Heart left ventricle (tissue), 16 donors: ENCODE measurements around the gene EMC7. TPM values are rescaled to one million over a fixed set of nuclear protein-coding genes. Genes with fewer than 3 reads are reported as not detected.

Experiments used
- ATAC-seq, 4 donors: fragments of 200-7000 bp; cut with Tn5 transposase; one replicate each; pipeline ENCODE4 v1.9.1; 2020 to 2022; ENCODE audit warnings: moderate library complexity in 4 of 4, mild to moderate bottlenecking in 3 of 4, moderate number of reproducible peaks in 1 of 4
- DNase-seq, 5 donors: peaks; one replicate each; pipeline ENCODE4 v3.0.0-alpha.2; 2020
- H3K27ac ChIP-seq, 12 donors: fragments of 200-600 bp; sonication (generic) in 4 of 12; one replicate each; pipeline versions ENCODE4 v1.5.0 to v1.8.0; 2016 to 2022; ENCODE audit warnings: mild to moderate bottlenecking in 2 of 12
- H3K27me3 ChIP-seq, 9 donors: fragments of 200-600 bp; sonication (generic) in 2 of 9; one replicate each; pipeline versions ENCODE4 v1.5.1 to v1.8.0; 2016 to 2022; ENCODE audit warnings: mild to moderate bottlenecking in 3 of 9
- H3K36me3 ChIP-seq, 9 donors: fragments of 200-600 bp; sonication (generic) in 2 of 9; one replicate each; pipeline versions ENCODE4 v1.5.0 to v1.8.0; 2018 to 2022; ENCODE audit warnings: mild to moderate bottlenecking in 2 of 9
- H3K4me1 ChIP-seq, 12 donors: fragments of 200-600 bp; sonication (generic) in 4 of 12; one replicate each; pipeline versions ENCODE4 v1.5.0 to v1.8.0; 2016 to 2022; ENCODE audit warnings: mild to moderate bottlenecking in 3 of 12
- H3K4me3 ChIP-seq, 12 donors: fragments of 200-600 bp; sonication (generic) in 4 of 12; one replicate each; pipeline versions ENCODE4 v1.5.0 to v1.8.0; 2017 to 2022; ENCODE audit warnings: mild to moderate bottlenecking in 9 of 12, moderate library complexity in 4 of 12
- H3K9me3 ChIP-seq, 12 donors: fragments of 200-600 bp; sonication (generic) in 4 of 12; one replicate each; pipeline versions ENCODE4 v1.5.0 to v1.8.0; 2016 to 2022; ENCODE audit warnings: mild to moderate bottlenecking in 1 of 12
- CTCF ChIP-seq, 12 donors: fragments of 200-600 bp; sonication (generic) in 4 of 12; IDR thresholded peaks; one replicate each; pipeline versions ENCODE4 v1.5.0 to v1.8.0; 2018 to 2022; ENCODE audit warnings: antibody characterized with exemption in 12 of 12, mild to moderate bottlenecking in 5 of 12
- POLR2A ChIP-seq, 2 donors: fragments of 450-650 bp; IDR thresholded peaks; one replicate each; pipeline ENCODE4 v1.6.1; 2017; ENCODE audit warnings: antibody characterized with exemption in 2 of 2, mild to moderate bottlenecking in 2 of 2, moderate library complexity in 2 of 2
- WGBS, 4 donors: extraction: QIAGEN DNeasy Blood & Tissue Kit in 2 of 4; methylation state at CpG; one replicate each; pipeline versions ENCODE4 v1.1.5 to v1.1.7; 2013 to 2018; 5-methylcytosine and 5-hydroxymethylcytosine counted together
- intact Hi-C, 10 donors: fragments of 100-400 bp; cut with DNase I; formaldehyde crosslinking; loops; one replicate each; pipeline versions ENCODE4 v1.11.1 to v1.14.2; 2022
- polyA plus RNA-seq, 2 donors: library from polyadenylated mRNA; stranded (reverse); fragments of 200-250 nt; gene quantifications; one replicate each; pipeline ENCODE4 v1.2.3, GENCODE V29; 2013
- total RNA-seq, 9 donors: library from RNA; depleted of rRNA in 2 of 9; stranded (reverse); fragments of >200 nt in 2 of 9; fragmentation: NEBNext Ultra II Directional in 3 of 9; extraction: Animal tissue kit (Norgen Biotek cat#: 25700) in 3 of 9; gene quantifications; one replicate each; pipeline versions ENCODE4 v1.1.0 to v1.2.4, GENCODE V29; 2016 to 2023
- donor health status: ischemic (EF 13 %, LVEDD 7.1; RV severe dilation, severe dysfunction).
- donor health status: healthy with polysubstance abuse.
- donor health status: DM: no; HTN: yes; CAD: no.
- donor health status: DM: no; HTN: no; CAD: no.
- donor health status: ischemic (EF 25% LVEDD 6.9; RV normal size, moderate dysfunction).
- donor health status: ischemic (EF 25% LVEDD 5.7; RV mildly dilated, moderate dysfunction).
- donor health status: healthy.
- donor health status: DM: yes; HTN: yes; CAD: no.
- donor health status: ischemic (EF 35%, LVEDD 5.7; RV mildly dilated, moderate dysfunction).
- donor health status: nonischemic (EF 11% LVEDD 7.7; RV severe dilation, severe dysfunction).
- donor health status: DM: yes; HTN: yes; CAD: no.
- donor health status: PGD.
- donor health status: ischemic (EF 29% LVEDD 5.4; RV normal size, mild dysfunction).
- donor health status: nonischemic (EF 23%, LVEDD 6.1; RV moderate dilation, normal function).

The EMC7 gene
- total and polyA plus RNA-seq, 11 donors: 28.9 to 143 (median 65.2) TPM

DNA sequence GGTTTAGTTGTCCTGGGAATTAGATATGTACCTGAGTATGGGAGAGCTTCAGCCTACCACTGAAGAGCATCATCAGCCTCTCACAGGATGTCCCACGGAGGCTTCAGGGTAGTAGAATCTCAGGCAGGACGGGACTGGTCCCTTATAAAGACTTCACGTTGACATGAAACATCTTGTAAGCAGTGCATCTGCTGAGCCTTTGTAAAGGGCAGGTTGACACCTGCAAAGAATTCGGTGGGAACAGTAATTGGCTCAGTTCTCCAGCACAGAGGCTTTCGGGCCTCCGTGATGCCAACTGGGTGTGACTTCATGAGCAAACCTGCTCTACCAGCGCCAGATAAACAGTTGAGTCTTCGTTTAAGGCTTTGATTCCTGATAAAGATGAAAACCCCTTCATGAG, 35.7 kb downstream of the EMC7 start:
- intact Hi-C loops: loop anchor here in 3 of 10 donors (5.0 to 10.0 kb wide), 4 partner anchors 51 to 519 kb away; partner anchors contain the start of genes GOLGA8B (in 1 of the 3), LPCAT4 (in 1 of the 3) and SLC12A6 (in 1 of the 3)
- Histone ChIP-seq H3K27me3 (no peaks in the 10 kb centered on the region), H3K4me3 (no peak overlapping the region), H3K4me1 (peaks cover 0 to 5% (median 0%) of the 10 kb centered on the region in 12 donors), H3K27ac (no peak overlapping the region), H3K36me3 (no peaks in the 10 kb centered on the region), H3K9me3 (no peaks in the 10 kb centered on the region)
- DNase-seq (no peak), ATAC-seq (no peak)
- no peak for TF ChIP-seq POLR2A (IDR thresholded peaks at IDR 0.05)
- TF ChIP-seq CTCF (IDR thresholded peaks at IDR 0.05): no peak
- WGBS, 4 donors: 80 to 90% (median 87%) methylated on average over 8 of the region's 8 CpGs

DNA sequence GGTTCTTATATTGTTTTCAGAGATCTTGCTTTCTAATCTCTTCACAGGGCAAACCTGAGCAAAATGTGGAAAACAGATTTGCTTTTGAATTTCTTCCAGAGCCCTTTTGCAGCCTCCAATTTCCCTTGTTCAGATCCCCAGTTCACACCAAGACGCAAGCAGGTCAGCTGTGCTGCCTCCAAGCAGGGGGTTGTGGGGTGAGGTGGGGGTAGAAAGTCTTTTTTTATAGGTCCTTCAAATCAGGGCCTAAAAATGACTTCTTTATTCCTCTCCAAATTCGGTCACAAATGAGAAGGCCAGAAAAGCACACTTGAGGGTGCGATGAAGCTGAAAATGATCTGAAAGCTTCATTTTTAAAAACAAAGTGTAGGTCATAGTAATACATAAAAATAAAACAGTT, 36.4 kb downstream of the EMC7 start:
- H3K27me3 ChIP-seq: no peaks in the 10 kb centered on the region
- ATAC-seq: no peak
- 86 to 91% (median 86%) methylated on average over 3 of the region's 3 CpGs for WGBS, 4 donors
- no peaks in the 10 kb centered on the region for H3K9me3 ChIP-seq
- peaks cover 0 to 5% (median 0%) of the 10 kb centered on the region in 12 donors for H3K4me1 ChIP-seq
- TF ChIP-seq POLR2A (IDR thresholded peaks at IDR 0.05) (no peak), CTCF (IDR thresholded peaks at IDR 0.05) (no peak)
- H3K36me3 ChIP-seq: no peaks in the 10 kb centered on the region
- DNase-seq: no peak
- no peak overlapping the region for H3K4me3 ChIP-seq
- H3K27ac ChIP-seq: no peak overlapping the region
- intact Hi-C loops: loop anchor here in 3 of 10 donors (5.0 to 10.0 kb wide), 4 partner anchors 52 to 520 kb away; partner anchors contain the start of genes GOLGA8B (in 1 of the 3), LPCAT4 (in 1 of the 3) and SLC12A6 (in 1 of the 3)

DNA sequence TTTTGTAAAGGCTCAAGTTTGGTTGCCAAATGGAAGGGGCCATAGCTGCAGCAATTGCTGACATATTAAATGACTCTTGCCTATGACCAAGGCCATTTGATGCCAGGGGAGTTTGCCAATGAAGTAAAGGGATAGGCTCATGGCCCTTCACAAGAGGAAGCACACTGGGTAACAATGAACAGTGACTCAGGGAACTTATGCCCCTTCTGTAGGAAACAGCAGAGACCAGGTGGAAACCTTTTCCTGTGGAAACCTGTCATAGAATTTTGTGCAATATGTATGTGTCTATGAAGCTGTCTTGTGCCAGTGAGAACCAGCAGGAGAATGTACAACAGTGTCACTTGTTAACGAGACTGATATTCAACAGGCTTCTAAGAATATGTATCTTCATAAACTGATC, 37.2 kb downstream of the EMC7 start:
- DNase-seq (no peak), ATAC-seq (no peak)
- WGBS, 4 donors: 0% methylated on average over 1 of the region's 1 CpG
- intact Hi-C loops: loop anchor here in 6 of 10 donors (5.0 to 10.0 kb wide), 6 partner anchors 52 to 523 kb away; partner anchors contain the start of genes GOLGA8B (in 1 of the 6), KATNBL1 (in 1 of the 6), LPCAT4 (in 1 of the 6) and SLC12A6 (in 1 of the 6)
- Histone ChIP-seq H3K4me3 (no peak overlapping the region), H3K27ac (no peak overlapping the region), H3K4me1 (peaks cover 0 to 5% (median 0%) of the 10 kb centered on the region in 12 donors), H3K27me3 (no peaks in the 10 kb centered on the region), H3K36me3 (no peaks in the 10 kb centered on the region), H3K9me3 (no peaks in the 10 kb centered on the region)
- TF ChIP-seq POLR2A (IDR thresholded peaks at IDR 0.05) (no peak), CTCF (IDR thresholded peaks at IDR 0.05) (no peak)

GRCh38 chr15:34059946-34060345, 41.7 kb downstream of the EMC7 start:
- Histone ChIP-seq H3K27me3 (no peaks in the 10 kb centered on the region), H3K36me3 (no peaks in the 10 kb centered on the region), H3K27ac (no peak overlapping the region), H3K4me1 (peaks cover 0 to 7% (median 0%) of the 10 kb centered on the region in 12 donors), H3K9me3 (no peaks in the 10 kb centered on the region), H3K4me3 (no peak overlapping the region)
- TF ChIP-seq POLR2A (IDR thresholded peaks at IDR 0.05): no peak
- TF ChIP-seq CTCF (IDR thresholded peaks at IDR 0.05): no peak
- 64 to 71% (median 64%) methylated on average over 3 of the region's 3 CpGs for WGBS, 4 donors
- no peak for DNase-seq
- intact Hi-C loops: loop anchor here in 7 of 10 donors (2.0 to 10.0 kb wide), 7 partner anchors 48 to 527 kb away; partner anchors contain the start of genes KATNBL1 (in 2 of the 7), GOLGA8B (in 1 of the 7), LPCAT4 (in 1 of the 7) and SLC12A6 (in 1 of the 7)
- ATAC-seq: no peak
